Measurements from ENCODE around the gene TGFB3. TPM values are rescaled to one million over a fixed set of nuclear protein-coding genes. Genes with fewer than 3 reads are reported as not detected.
"Not testable (repeated sequence)": the region's sequence is repeated elsewhere in the genome, so short reads cannot be mapped to it uniquely, and the experiment has no call there.

TGFB3 gene
- total RNA-seq, 1 donor from 2014 or later = 55.7 TPM

- H3K4me3 Mint-ChIP-seq (ENCODE audit: unreplicated experiment) = no peak overlapping the region
- TF ChIP-seq CTCF (IDR thresholded peaks at IDR 0.05; ENCODE audit: partially characterized antibody, unreplicated experiment) = no peak
- no peak overlapping the region for H3K27ac Mint-ChIP-seq (ENCODE audit: unreplicated experiment)
- no peak for DNase-seq
- H3K9me3 Mint-ChIP-seq (ENCODE audit: unreplicated experiment) = no peaks in the 10 kb centered on the region
- H3K27me3 Mint-ChIP-seq (ENCODE audit: unreplicated experiment) = no peaks in the 10 kb centered on the region
- no peaks in the 10 kb centered on the region for H3K36me3 Mint-ChIP-seq (ENCODE audit: unreplicated experiment)
- peaks cover 16% of the 10 kb centered on the region for H3K4me1 Mint-ChIP-seq (ENCODE audit: low read depth, unreplicated experiment)
These were observed 48.0 kb downstream of the TGFB3 start for GRCh38 chr14:75933712-75934296.

GRCh38 chr14:75928690-75929181, 53.1 kb downstream of the TGFB3 start:
- Mint-ChIP-seq H3K36me3 (ENCODE audit: unreplicated experiment) (peaks cover 3% of the 10 kb centered on the region), H3K27ac (ENCODE audit: unreplicated experiment) (peak overlapping the region; percentile 81), H3K27me3 (ENCODE audit: unreplicated experiment) (peaks cover 8% of the 10 kb centered on the region), H3K4me3 (ENCODE audit: unreplicated experiment) (peak overlapping the region; percentile 46), H3K9me3 (ENCODE audit: unreplicated experiment) (peaks cover 8% of the 10 kb centered on the region), H3K4me1 (ENCODE audit: low read depth, unreplicated experiment) (peaks cover 19% of the 10 kb centered on the region)
- DNase-seq = no peak
- no peak for TF ChIP-seq CTCF (IDR thresholded peaks at IDR 0.05; ENCODE audit: partially characterized antibody, unreplicated experiment)

- no peak for TF ChIP-seq CTCF (IDR thresholded peaks at IDR 0.05; ENCODE audit: partially characterized antibody, unreplicated experiment)
- Mint-ChIP-seq H3K4me3 (ENCODE audit: unreplicated experiment) (no peak overlapping the region), H3K9me3 (ENCODE audit: unreplicated experiment) (peaks cover 10% of the 10 kb centered on the region), H3K4me1 (ENCODE audit: low read depth, unreplicated experiment) (peaks cover 27% of the 10 kb centered on the region), H3K27me3 (ENCODE audit: unreplicated experiment) (peaks cover 8% of the 10 kb centered on the region), H3K27ac (ENCODE audit: unreplicated experiment) (peak overlapping the region; percentile 20), H3K36me3 (ENCODE audit: unreplicated experiment) (peaks cover 3% of the 10 kb centered on the region)
- DNase-seq = no peak
These were observed 54.2 kb downstream of the TGFB3 start for GRCh38 chr14:75927564-75928087.

- DNase-seq = no peak
- TF ChIP-seq CTCF (IDR thresholded peaks at IDR 0.05; ENCODE audit: partially characterized antibody, unreplicated experiment) = peak; percentile 26
- Mint-ChIP-seq H3K4me3 (ENCODE audit: unreplicated experiment) (peak overlapping the region; percentile 42), H3K9me3 (ENCODE audit: unreplicated experiment) (peaks cover 10% of the 10 kb centered on the region), H3K4me1 (ENCODE audit: low read depth, unreplicated experiment) (peaks cover 27% of the 10 kb centered on the region), H3K27me3 (ENCODE audit: unreplicated experiment) (peaks cover 8% of the 10 kb centered on the region), H3K27ac (ENCODE audit: unreplicated experiment) (peak overlapping the region; percentile 92), H3K36me3 (ENCODE audit: unreplicated experiment) (peaks cover 3% of the 10 kb centered on the region)
These were observed 55.2 kb downstream of the TGFB3 start for GRCh38 chr14:75926431-75927115.

- not testable (repeated sequence) for DNase-seq; H3K36me3 Mint-ChIP-seq (ENCODE audit: unreplicated experiment); H3K4me3 Mint-ChIP-seq (ENCODE audit: unreplicated experiment); H3K27me3 Mint-ChIP-seq (ENCODE audit: unreplicated experiment)
- Mint-ChIP-seq H3K9me3 (ENCODE audit: unreplicated experiment) (peaks cover 13% of the 10 kb centered on the region), H3K27ac (ENCODE audit: unreplicated experiment) (peak overlapping the region; percentile 52), H3K4me1 (ENCODE audit: low read depth, unreplicated experiment) (peaks cover 27% of the 10 kb centered on the region)
These were observed 56.5 kb downstream of the TGFB3 start for GRCh38 chr14:75925141-75925840.

GRCh38 chr14:75920421-75920820, 61.4 kb downstream of the TGFB3 start:
- H3K9me3 Mint-ChIP-seq (ENCODE audit: unreplicated experiment); H3K4me3 Mint-ChIP-seq (ENCODE audit: unreplicated experiment); DNase-seq; H3K27ac Mint-ChIP-seq (ENCODE audit: unreplicated experiment); H3K27me3 Mint-ChIP-seq (ENCODE audit: unreplicated experiment); H3K36me3 Mint-ChIP-seq (ENCODE audit: unreplicated experiment): not testable (repeated sequence)
- H3K4me1 Mint-ChIP-seq (ENCODE audit: low read depth, unreplicated experiment) = peaks cover 26% of the 10 kb centered on the region
